Gastrocnemius medialis (tissue), 4 donors: Measurements from ENCODE around the gene GRIN2A. TPM values are rescaled to one million over a fixed set of nuclear protein-coding genes. Genes with fewer than 3 reads are reported as not detected.

ENCODE experiments used
- ATAC-seq, 2 donors: fragments of 150-250 bp; one replicate each; pipeline ENCODE4 v1.9.1; 2016
- DNase-seq, 2 donors: peaks; one replicate each; pipeline ENCODE4 v3.0.0-alpha.2; 2019
- H3K27ac ChIP-seq, 4 donors: fragments of 200-600 bp; sonication (generic); 1 replicate in 1 of 4; 2 replicates in 3 of 4; pipeline ENCODE4 v1.5.1; 2016 to 2018; ENCODE audit warnings: mild to moderate bottlenecking in 2 of 4, moderate library complexity in 1 of 4
- H3K27me3 ChIP-seq, 3 donors: fragments of 200-600 bp; sonication (generic) in 2 of 3; 1 replicate in 1 of 3; 2 replicates in 2 of 3; pipeline versions ENCODE4 v1.5.1 to v1.6.0; 2016 to 2019; ENCODE audit warnings: mild to moderate bottlenecking in 1 of 3, moderate library complexity in 1 of 3
- H3K36me3 ChIP-seq, 2 donors: fragments of 200-600 bp; sonication (generic) in 1 of 2; one replicate each; pipeline ENCODE4 v1.5.1; 2017 to 2018
- H3K4me1 ChIP-seq, 2 donors: fragments of 200-600 bp; sonication (generic) in 1 of 2; one replicate each; pipeline ENCODE4 v1.5.1; 2016 to 2017; ENCODE audit warnings: mild to moderate bottlenecking in 2 of 2
- H3K4me3 ChIP-seq, 4 donors: fragments of 200-600 bp; sonication (generic) in 3 of 4; 1 replicate in 1 of 4; 2 replicates in 3 of 4; pipeline ENCODE4 v1.5.1; 2016 to 2019; ENCODE audit warnings: mild to moderate bottlenecking in 2 of 4
- H3K9me3 ChIP-seq, 3 donors: fragments of 200-600 bp; sonication (generic) in 2 of 3; 1 replicate in 1 of 3; 2 replicates in 2 of 3; pipeline ENCODE4 v1.5.1; 2016 to 2019
- POLR2A ChIP-seq, 2 donors: fragments of 450-650 bp; IDR thresholded peaks; one replicate each; pipeline ENCODE4 v1.6.1; 2017; ENCODE audit warnings: antibody characterized with exemption in 2 of 2, mild to moderate bottlenecking in 2 of 2, moderate library complexity in 2 of 2
- in situ Hi-C, 4 donors: fragments of 200-750 bp; cut with MboI; loops; one replicate each; pipeline versions ENCODE4 v1.15.0 to v1.8.0; 2017; ENCODE audit warnings: low sequenced_read_pairs in 4 of 4
- intact Hi-C: fragments of 100-400 bp; cut with DNase I; formaldehyde crosslinking; loops from one replicate; pipeline ENCODE4 v1.15.1; 2023; ENCODE audit warnings: low total_unique reads
- total RNA-seq, 4 donors: library from RNA; depleted of rRNA; stranded (reverse); fragments of >200 nt; gene quantifications; one replicate each; pipeline versions ENCODE4 v1.1.0 to v1.2.3, GENCODE V29; 2016
- TF ChIP-seq, protein P1 (sequence below), 5 experiments: fragments of 450-650 bp in 3 of 5; fragments of 200-600 bp in 2 of 5; sonication (generic) in 2 of 5; IDR thresholded peaks in 4 of 5; conservative IDR thresholded peaks in 1 of 5; 1 replicate in 4 of 5; 2 replicates in 1 of 5; pipeline ENCODE4 v1.5.1; 2016 to 2019; ENCODE audit warnings: antibody characterized with exemption in 5 of 5, mild to moderate bottlenecking in 3 of 5, moderate library complexity in 3 of 5

Gene GRIN2A
- total RNA-seq, 4 donors from 2014 or later, result 0.13 to 0.87 TPM; not detected in 2

DNA sequence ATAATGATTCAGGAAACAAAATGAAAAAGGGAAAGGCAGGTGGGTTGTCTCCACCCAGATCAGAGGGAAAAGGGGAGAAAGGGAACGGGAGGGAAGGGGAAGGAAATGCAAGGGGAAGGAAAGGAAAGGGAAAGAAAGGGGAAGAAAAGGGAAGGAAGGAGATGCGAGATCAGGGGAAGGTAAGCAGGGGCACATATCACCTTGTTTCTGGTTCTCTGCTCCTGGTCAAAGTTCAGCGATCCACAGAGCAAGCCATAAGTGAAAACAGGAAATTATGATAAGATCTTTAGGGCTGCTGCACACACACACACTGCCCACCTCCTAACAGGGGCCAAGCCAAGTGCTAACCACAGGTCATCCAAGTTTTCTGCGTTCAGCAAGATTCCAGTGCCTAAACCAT lies 37.5 kb upstream of the GRIN2A start:
- TF ChIP-seq, protein P1, sequence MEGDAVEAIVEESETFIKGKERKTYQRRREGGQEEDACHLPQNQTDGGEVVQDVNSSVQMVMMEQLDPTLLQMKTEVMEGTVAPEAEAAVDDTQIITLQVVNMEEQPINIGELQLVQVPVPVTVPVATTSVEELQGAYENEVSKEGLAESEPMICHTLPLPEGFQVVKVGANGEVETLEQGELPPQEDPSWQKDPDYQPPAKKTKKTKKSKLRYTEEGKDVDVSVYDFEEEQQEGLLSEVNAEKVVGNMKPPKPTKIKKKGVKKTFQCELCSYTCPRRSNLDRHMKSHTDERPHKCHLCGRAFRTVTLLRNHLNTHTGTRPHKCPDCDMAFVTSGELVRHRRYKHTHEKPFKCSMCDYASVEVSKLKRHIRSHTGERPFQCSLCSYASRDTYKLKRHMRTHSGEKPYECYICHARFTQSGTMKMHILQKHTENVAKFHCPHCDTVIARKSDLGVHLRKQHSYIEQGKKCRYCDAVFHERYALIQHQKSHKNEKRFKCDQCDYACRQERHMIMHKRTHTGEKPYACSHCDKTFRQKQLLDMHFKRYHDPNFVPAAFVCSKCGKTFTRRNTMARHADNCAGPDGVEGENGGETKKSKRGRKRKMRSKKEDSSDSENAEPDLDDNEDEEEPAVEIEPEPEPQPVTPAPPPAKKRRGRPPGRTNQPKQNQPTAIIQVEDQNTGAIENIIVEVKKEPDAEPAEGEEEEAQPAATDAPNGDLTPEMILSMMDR (IDR thresholded peaks at IDR 0.05 in 4 of 5, conservative IDR thresholded peaks at IDR 0.05 in 1 of 5), result no peak
- no peak for TF ChIP-seq POLR2A (IDR thresholded peaks at IDR 0.05)
- no peak for ATAC-seq
- no peaks in the 10 kb centered on the region for H3K36me3 ChIP-seq
- no peak overlapping the region for H3K4me3 ChIP-seq
- in situ Hi-C loops (no loop called here), intact Hi-C loops (no loop called here)
- H3K4me1 ChIP-seq, result no peaks in the 10 kb centered on the region
- H3K27ac ChIP-seq, result no peak overlapping the region
- H3K27me3 ChIP-seq, result no peaks in the 10 kb centered on the region
- no peak for DNase-seq
- no peaks in the 10 kb centered on the region for H3K9me3 ChIP-seq

DNA sequence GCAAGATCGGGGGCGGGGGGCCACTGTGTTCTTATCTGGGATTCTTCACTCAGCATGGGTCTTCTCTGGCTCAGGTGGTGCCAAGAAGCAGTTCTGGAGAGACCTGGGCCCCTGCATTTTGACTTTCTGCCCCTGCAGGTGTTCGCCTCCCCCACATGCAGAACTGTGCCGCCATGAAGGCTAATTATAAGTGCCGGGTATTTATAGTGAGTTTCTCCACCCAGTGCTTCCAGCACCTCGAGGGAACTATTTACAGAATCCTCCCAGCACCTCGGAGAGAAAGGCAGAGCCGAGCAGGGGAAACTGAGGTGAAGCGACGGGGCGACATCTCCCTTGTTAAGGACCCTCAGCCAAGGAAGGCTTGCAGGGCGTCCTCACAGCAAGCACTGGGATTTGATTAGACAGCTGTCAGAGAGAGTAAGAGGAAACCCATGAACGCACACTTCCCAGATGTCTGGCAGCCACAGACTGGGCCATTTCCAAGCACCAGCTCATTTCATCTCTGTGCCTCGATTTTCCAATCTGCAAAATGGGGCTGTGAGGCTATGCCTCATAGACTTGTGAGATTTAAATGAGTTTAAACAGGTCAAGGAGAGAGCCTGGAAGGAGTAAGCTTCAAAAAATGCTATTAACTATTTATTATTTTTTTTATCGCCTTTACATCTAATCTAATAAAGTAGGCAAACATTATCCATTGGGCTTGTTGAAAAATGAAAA lies 36.4 kb upstream of the GRIN2A start:
- no peak for DNase-seq
- H3K4me1 ChIP-seq, result no peaks in the 10 kb centered on the region
- H3K27me3 ChIP-seq, result no peaks in the 10 kb centered on the region
- TF ChIP-seq POLR2A (IDR thresholded peaks at IDR 0.05), result no peak
- TF ChIP-seq, protein P1 (IDR thresholded peaks at IDR 0.05 in 4 of 5, conservative IDR thresholded peaks at IDR 0.05 in 1 of 5), result no peak
- ATAC-seq, result no peak
- H3K9me3 ChIP-seq, result no peaks in the 10 kb centered on the region
- no peaks in the 10 kb centered on the region for H3K36me3 ChIP-seq
- H3K4me3 ChIP-seq, result no peak overlapping the region
- no peak overlapping the region for H3K27ac ChIP-seq
- intact Hi-C loops, result no loop called here
- in situ Hi-C loops, result no loop called here

DNA sequence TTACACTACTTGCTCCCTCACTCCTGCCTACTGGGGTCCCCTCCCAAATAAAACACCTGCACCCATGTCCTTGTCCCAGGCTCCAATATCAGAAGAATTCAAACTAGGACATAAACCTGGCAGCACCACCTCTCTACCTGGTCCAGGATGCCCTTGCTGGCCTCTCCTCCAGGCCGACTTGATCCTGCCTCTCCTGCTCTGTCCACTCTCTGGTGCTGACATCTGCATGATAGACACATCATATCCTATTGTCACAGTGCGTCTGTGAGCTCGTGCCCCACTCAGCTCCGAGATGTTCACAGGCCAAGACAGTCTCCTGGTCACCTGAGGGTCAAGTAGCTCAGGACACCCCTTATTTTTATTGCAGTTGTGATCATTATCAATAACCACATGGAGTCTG lies 31.5 kb upstream of the GRIN2A start:
- TF ChIP-seq POLR2A (IDR thresholded peaks at IDR 0.05), result no peak
- Histone ChIP-seq H3K9me3 (no peaks in the 10 kb centered on the region), H3K27ac (no peak overlapping the region), H3K4me1 (no peaks in the 10 kb centered on the region), H3K27me3 (no peaks in the 10 kb centered on the region), H3K36me3 (no peaks in the 10 kb centered on the region), H3K4me3 (no peak overlapping the region)
- no peak for DNase-seq
- in situ Hi-C loops (no loop called here), intact Hi-C loops (no loop called here)
- ATAC-seq, result no peak

DNA sequence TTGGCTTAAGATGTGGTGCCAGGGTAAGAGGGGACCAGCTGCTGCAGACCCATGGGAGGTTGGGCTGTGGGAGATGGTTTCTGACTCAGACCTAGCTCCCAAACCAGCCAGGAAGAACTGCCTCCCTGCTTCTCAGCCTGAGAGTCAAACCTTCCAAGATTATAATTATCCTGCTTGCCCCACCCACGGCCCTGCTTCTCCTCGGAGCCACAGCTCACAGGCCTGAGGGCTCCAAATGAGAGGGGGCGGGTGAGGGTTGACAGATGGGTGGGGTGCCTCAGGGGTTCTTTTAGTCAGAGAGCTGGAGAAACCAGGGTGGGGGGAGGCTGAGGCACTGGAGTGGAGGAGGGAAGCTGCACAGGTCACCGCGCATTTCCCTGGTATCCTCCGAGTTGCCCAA lies 28.7 kb upstream of the GRIN2A start:
- ATAC-seq (no peak), DNase-seq (no peak)
- H3K27me3 ChIP-seq, result no peaks in the 10 kb centered on the region
- H3K27ac ChIP-seq, result no peak overlapping the region
- no peak overlapping the region for H3K4me3 ChIP-seq
- intact Hi-C loops, result no loop called here
- H3K9me3 ChIP-seq, result no peaks in the 10 kb centered on the region
- in situ Hi-C loops, result no loop called here
- H3K4me1 ChIP-seq, result no peaks in the 10 kb centered on the region
- no peaks in the 10 kb centered on the region for H3K36me3 ChIP-seq
- TF ChIP-seq, protein P1 (IDR thresholded peaks at IDR 0.05 in 4 of 5, conservative IDR thresholded peaks at IDR 0.05 in 1 of 5), result no peak
- no peak for TF ChIP-seq POLR2A (IDR thresholded peaks at IDR 0.05)

DNA sequence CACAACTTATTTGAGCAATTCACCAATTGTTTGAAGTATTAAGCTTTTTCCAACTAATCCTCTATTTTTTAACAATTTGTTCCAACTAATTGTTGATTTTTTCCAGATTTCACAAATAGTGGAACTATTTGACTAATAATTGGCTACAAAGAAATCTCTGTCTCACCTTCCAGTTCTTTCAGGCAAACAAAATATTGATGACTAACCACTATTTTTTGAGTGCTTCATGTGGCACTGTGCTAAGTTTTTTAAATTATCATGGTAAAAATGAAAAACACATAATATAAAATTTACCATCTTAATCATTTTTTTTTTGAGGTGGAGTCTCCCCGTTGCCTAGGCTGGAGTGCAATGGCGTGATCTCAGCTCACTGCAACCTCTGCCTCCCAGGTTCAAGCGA lies 24.6 kb upstream of the GRIN2A start:
- in situ Hi-C loops (no loop called here), intact Hi-C loops (no loop called here)
- TF ChIP-seq POLR2A (IDR thresholded peaks at IDR 0.05), result no peak

DNA sequence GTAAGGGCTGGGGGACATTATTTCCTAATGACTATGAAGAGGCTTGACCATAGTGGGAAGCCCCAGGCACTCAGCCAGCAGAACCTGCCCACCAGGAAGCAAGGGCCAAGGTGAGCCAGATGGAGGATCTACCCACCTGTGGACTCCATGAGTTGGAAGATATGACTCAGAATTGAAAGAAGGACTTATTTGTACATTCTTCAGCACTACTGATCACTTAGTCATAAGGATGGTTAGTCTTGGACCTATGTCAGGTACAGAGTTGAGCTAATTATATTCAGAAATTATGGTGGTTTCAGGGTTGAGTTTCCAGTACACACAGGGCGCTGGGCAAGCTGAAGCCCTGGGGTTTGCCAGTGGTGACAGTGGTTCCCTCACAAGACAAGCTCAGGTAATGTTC lies 24.0 kb upstream of the GRIN2A start:
- no peaks in the 10 kb centered on the region for H3K27me3 ChIP-seq
- TF ChIP-seq, protein P1 (IDR thresholded peaks at IDR 0.05 in 4 of 5, conservative IDR thresholded peaks at IDR 0.05 in 1 of 5), result no peak
- no peak for TF ChIP-seq POLR2A (IDR thresholded peaks at IDR 0.05)
- no peak for DNase-seq

More for the DNA sequence above, 24.6 kb upstream of the GRIN2A start:
- Histone ChIP-seq H3K27me3 (no peaks in the 10 kb centered on the region), H3K4me1 (no peaks in the 10 kb centered on the region), H3K4me3 (no peak overlapping the region), H3K36me3 (no peaks in the 10 kb centered on the region), H3K9me3 (no peaks in the 10 kb centered on the region), H3K27ac (no peak overlapping the region)
- ATAC-seq (no peak), DNase-seq (no peak)

More for the DNA sequence above, 24.0 kb upstream of the GRIN2A start:
- no peak overlapping the region for H3K27ac ChIP-seq
- no peak for ATAC-seq
- no peak overlapping the region for H3K4me3 ChIP-seq
- in situ Hi-C loops, result no loop called here
- H3K9me3 ChIP-seq, result no peaks in the 10 kb centered on the region
- H3K4me1 ChIP-seq, result no peaks in the 10 kb centered on the region
- no peaks in the 10 kb centered on the region for H3K36me3 ChIP-seq
- intact Hi-C loops, result no loop called here
